OCI-LY7 (cell line): ENCODE data around the gene LRRC38.

ENCODE experiments used
- CTCF ChIP-seq: fragments of 200-600 bp; sonication (generic); conservative IDR thresholded peaks from 2 replicates; pipeline ENCODE4 v1.5.1; 2014; ENCODE audit warnings: mild to moderate bottlenecking, antibody characterized with exemption, low read length, moderate library complexity, mixed read lengths
- EZH2phosphoT487 ChIP-seq: fragments of 200-600 bp; sonication (generic); IDR thresholded peaks from 2 replicates; pipeline ENCODE4 v1.6.1; 2018; ENCODE audit warnings: low read depth, borderline replicate concordance, mild to moderate bottlenecking, mixed run types, antibody characterized with exemption, low read length, moderate library complexity, mixed read lengths

GRCh38 chr1:13494025-13494424, 19.8 kb downstream of the LRRC38 start:
- TF ChIP-seq CTCF (no peak), EZH2phosphoT487 (no peak)
